Stimulated activated CD8-positive, alpha-beta memory T cell treated with anti-CD3 and anti-CD28 coated beads, Interleukin-7, amount 100 ng/mL, for 24 hours (primary cell): ENCODE measurements around the gene SLC26A9.

Experiments
- DNase-seq: peaks from one replicate; pipeline ENCODE4 v3.0.0-alpha.2; 2020; ENCODE audit warnings: low read depth

SLC26A9 gene

GRCh38 chr1:205973377-205974232 lies 30.3 kb upstream of the SLC26A9 start:
- no peak for DNase-seq

GRCh38 chr1:205972491-205973168 lies 29.4 kb upstream of the SLC26A9 start:
- no peak for DNase-seq

- no peak for DNase-seq
Observed at GRCh38 chr1:205972081-205972480, 28.8 kb upstream of the SLC26A9 start.

- no peak for DNase-seq
Observed at GRCh38 chr1:205971082-205971481, 27.8 kb upstream of the SLC26A9 start.

- no peak for DNase-seq
Observed at GRCh38 chr1:205970486-205970885, 27.2 kb upstream of the SLC26A9 start.

- DNase-seq: no peak
Observed at GRCh38 chr1:205969229-205969628, 26.0 kb upstream of the SLC26A9 start.

- DNase-seq: no peak
Observed at GRCh38 chr1:205967554-205968335, 24.5 kb upstream of the SLC26A9 start.

GRCh38 chr1:205965036-205965884 lies 22.0 kb upstream of the SLC26A9 start:
- no peak for DNase-seq

- DNase-seq: no peak
Observed at GRCh38 chr1:205963352-205964155, 20.3 kb upstream of the SLC26A9 start.

- no peak for DNase-seq
Observed at GRCh38 chr1:205962821-205963221, 19.6 kb upstream of the SLC26A9 start.

- no peak for DNase-seq
Observed at GRCh38 chr1:205961991-205962820, 18.9 kb upstream of the SLC26A9 start.

- DNase-seq: no peak
Observed at GRCh38 chr1:205961405-205961804, 18.1 kb upstream of the SLC26A9 start.

GRCh38 chr1:205959789-205960188 lies 16.5 kb upstream of the SLC26A9 start:
- no peak for DNase-seq

GRCh38 chr1:205955499-205955898 lies 12.2 kb upstream of the SLC26A9 start:
- DNase-seq: no peak

- no peak for DNase-seq
Observed at GRCh38 chr1:205954819-205955404, 11.7 kb upstream of the SLC26A9 start.

- no peak for DNase-seq
Observed at GRCh38 chr1:205951746-205952145, 8.5 kb upstream of the SLC26A9 start.

- no peak for DNase-seq
Observed at GRCh38 chr1:205950826-205951549, 7.7 kb upstream of the SLC26A9 start.

GRCh38 chr1:205950280-205950679 lies 7.0 kb upstream of the SLC26A9 start:
- no peak for DNase-seq

GRCh38 chr1:205949753-205950152 lies 6.5 kb upstream of the SLC26A9 start:
- DNase-seq: no peak
